Tibial nerve (tissue), 4 donors: ENCODE results near the gene RAB6B. TPM values are rescaled to one million over a fixed set of nuclear protein-coding genes. Genes with fewer than 3 reads are reported as not detected.

Experiments
- DNase-seq, 2 donors: peaks; one replicate each; pipeline ENCODE4 v3.0.0-alpha.2; 2019; ENCODE audit warnings: low spot score in 2 of 2
- H3K27ac ChIP-seq, 4 donors: fragments of 200-600 bp; sonication (generic) in 3 of 4; one replicate each; pipeline ENCODE4 v1.5.1; 2017 to 2019; ENCODE audit warnings: mild to moderate bottlenecking in 1 of 4
- H3K27me3 ChIP-seq, 2 donors: fragments of 200-600 bp; sonication (generic) in 1 of 2; one replicate each; pipeline versions ENCODE4 v1.5.1 to v1.6.0; 2017 to 2019
- H3K36me3 ChIP-seq, 3 donors: fragments of 200-600 bp; sonication (generic); one replicate each; pipeline ENCODE4 v1.5.1; 2018 to 2019
- H3K4me1 ChIP-seq, 4 donors: fragments of 200-600 bp; sonication (generic) in 3 of 4; one replicate each; pipeline ENCODE4 v1.5.1; 2017 to 2019
- H3K4me3 ChIP-seq, 4 donors: fragments of 200-600 bp; sonication (generic) in 3 of 4; one replicate each; pipeline ENCODE4 v1.5.1; 2017 to 2019; ENCODE audit warnings: mild to moderate bottlenecking in 1 of 4, moderate library complexity in 1 of 4
- H3K9me3 ChIP-seq, 4 donors: fragments of 200-600 bp; sonication (generic) in 3 of 4; one replicate each; pipeline ENCODE4 v1.5.1; 2017 to 2019
- CTCF ChIP-seq, 5 experiments: fragments of 200-600 bp in 3 of 5; fragments of 450-650 bp in 2 of 5; sonication (generic) in 3 of 5; IDR thresholded peaks; one replicate each; pipeline ENCODE4 v1.5.1; 2016 to 2019; ENCODE audit warnings: antibody characterized with exemption in 5 of 5, mild to moderate bottlenecking in 3 of 5, moderate library complexity in 2 of 5
- EP300 ChIP-seq, 2 donors: sonication (generic); formaldehyde crosslinking; IDR thresholded peaks; one replicate each; pipeline ENCODE4 v1.6.1; 2017; ENCODE audit warnings: antibody characterized with exemption in 2 of 2, mild to moderate bottlenecking in 1 of 2
- POLR2A ChIP-seq, 2 donors: fragments of 450-650 bp; IDR thresholded peaks; one replicate each; pipeline ENCODE4 v1.6.1; 2017; ENCODE audit warnings: antibody characterized with exemption in 2 of 2, mild to moderate bottlenecking in 2 of 2, moderate library complexity in 2 of 2
- WGBS, 2 donors: methylation state at CpG; one replicate each; pipeline ENCODE4 v1.1.5; 2018; 5-methylcytosine and 5-hydroxymethylcytosine counted together
- total RNA-seq, 4 donors: library from RNA; depleted of rRNA; stranded (reverse); fragments of >200 nt; gene quantifications; one replicate each; pipeline ENCODE4 v1.1.0, GENCODE V29; 2016

Gene RAB6B
- total RNA-seq, 4 donors from 2014 or later = 1.4 to 3.6 (median 2.0) TPM

- peaks cover 0 to 5% (median 0%) of the 10 kb centered on the region in 3 donors for H3K36me3 ChIP-seq
Observed at GRCh38 chr3:133836497-133837158, 59.1 kb downstream of the RAB6B start.

GRCh38 chr3:133835961-133836360, 59.7 kb downstream of the RAB6B start:
- no peak overlapping the region for H3K4me3 ChIP-seq
- H3K36me3 ChIP-seq = peaks cover 0 to 5% (median 0%) of the 10 kb centered on the region in 3 donors
- no peak for TF ChIP-seq CTCF (IDR thresholded peaks at IDR 0.05)
- WGBS, 2 donors = 86 to 89% methylated on average over 3 to 4 of the region's 4 CpGs
- no peak for DNase-seq
- H3K27ac ChIP-seq = no peak overlapping the region
- no peaks in the 10 kb centered on the region for H3K9me3 ChIP-seq
- H3K4me1 ChIP-seq = no peaks in the 10 kb centered on the region
- H3K27me3 ChIP-seq = no peaks in the 10 kb centered on the region

More at GRCh38 chr3:133836497-133837158, 59.1 kb downstream of the RAB6B start:
- DNase-seq = no peak
- Histone ChIP-seq H3K4me1 (no peaks in the 10 kb centered on the region), H3K9me3 (no peaks in the 10 kb centered on the region), H3K4me3 (no peak overlapping the region), H3K27ac (no peak overlapping the region), H3K27me3 (no peaks in the 10 kb centered on the region)
- no peak for TF ChIP-seq POLR2A (IDR thresholded peaks at IDR 0.05)
- TF ChIP-seq EP300 (IDR thresholded peaks at IDR 0.05) = no peak
- 82 to 86% methylated on average over 6 of the region's 6 CpGs for WGBS, 2 donors

- no peaks in the 10 kb centered on the region for H3K9me3 ChIP-seq
- no peak overlapping the region for H3K4me3 ChIP-seq
- H3K27ac ChIP-seq = no peak overlapping the region
- DNase-seq = no peak
- no peaks in the 10 kb centered on the region for H3K4me1 ChIP-seq
- TF ChIP-seq EP300 (IDR thresholded peaks at IDR 0.05) (no peak), CTCF (IDR thresholded peaks at IDR 0.05) (no peak), POLR2A (IDR thresholded peaks at IDR 0.05) (no peak)
- peaks cover 0 to 5% (median 0%) of the 10 kb centered on the region in 3 donors for H3K36me3 ChIP-seq
- WGBS, 2 donors = 93 to 94% methylated on average over 3 of the region's 3 CpGs
- H3K27me3 ChIP-seq = no peaks in the 10 kb centered on the region
Observed at GRCh38 chr3:133835418-133835743, 60.3 kb downstream of the RAB6B start.

- WGBS, 2 donors = 90 to 91% methylated on average over 13 to 14 of the region's 14 CpGs
- TF ChIP-seq CTCF (IDR thresholded peaks at IDR 0.05) (no peak), POLR2A (IDR thresholded peaks at IDR 0.05) (no peak), EP300 (IDR thresholded peaks at IDR 0.05) (no peak)
- H3K9me3 ChIP-seq = no peaks in the 10 kb centered on the region
- H3K4me3 ChIP-seq = no peak overlapping the region
- H3K36me3 ChIP-seq = peaks cover 0 to 5% (median 0%) of the 10 kb centered on the region in 3 donors
- no peak overlapping the region for H3K27ac ChIP-seq
- no peak for DNase-seq
- H3K27me3 ChIP-seq = no peaks in the 10 kb centered on the region
- no peaks in the 10 kb centered on the region for H3K4me1 ChIP-seq
Observed at GRCh38 chr3:133834621-133835417, 60.9 kb downstream of the RAB6B start.

GRCh38 chr3:133833880-133834620, 61.6 kb downstream of the RAB6B start:
- no peaks in the 10 kb centered on the region for H3K4me1 ChIP-seq
- peaks cover 0 to 5% (median 0%) of the 10 kb centered on the region in 3 donors for H3K36me3 ChIP-seq

More at GRCh38 chr3:133833880-133834620, 61.6 kb downstream of the RAB6B start:
- H3K27me3 ChIP-seq = no peaks in the 10 kb centered on the region
- no peak for DNase-seq
- H3K27ac ChIP-seq = no peak overlapping the region
- H3K9me3 ChIP-seq = no peaks in the 10 kb centered on the region
- WGBS, 2 donors = 79 to 88% methylated on average over 13 of the region's 13 CpGs
- TF ChIP-seq CTCF (IDR thresholded peaks at IDR 0.05) = no peak
- TF ChIP-seq EP300 (IDR thresholded peaks at IDR 0.05) = no peak
- no peak overlapping the region for H3K4me3 ChIP-seq
